Measurements from ENCODE around the gene POU4F1. TPM values are rescaled to one million over a fixed set of nuclear protein-coding genes. Genes with fewer than 3 reads are reported as not detected.

Gene POU4F1
- total RNA-seq, 4 donors from 2014 or later = not detected

- no peak overlapping the region for H3K27ac ChIP-seq (replicated peaks in 1 of 4)
- H3K27me3 ChIP-seq = no peaks in the 10 kb centered on the region
- H3K4me1 ChIP-seq = no peaks in the 10 kb centered on the region
- TF ChIP-seq POLR2A (IDR thresholded peaks at IDR 0.05; ENCODE audit: low read depth) (no peak), CTCF (IDR thresholded peaks at IDR 0.05) (no peak), POLR2AphosphoS5 (IDR thresholded peaks at IDR 0.05) (no peak), EP300 (IDR thresholded peaks at IDR 0.05) (no peak)
- intact Hi-C loops (cut with DNase I) = no loop called here
- H3K4me3 ChIP-seq = no peak overlapping the region
- peaks cover 13 to 91% (median 64%) of the 10 kb centered on the region in 4 donors for H3K36me3 ChIP-seq
- no peaks in the 10 kb centered on the region for H3K9me3 ChIP-seq
- WGBS = 85% methylated on average over 4 of the region's 4 CpGs
- no peak for DNase-seq (ENCODE audit: extremely low spot score)
Measured at GRCh38 chr13:78638216-78638615, 34.9 kb upstream of the POU4F1 start.

GRCh38 chr13:78636495-78636894 lies 33.1 kb upstream of the POU4F1 start:
- intact Hi-C loops (cut with DNase I) = no loop called here
- no peaks in the 10 kb centered on the region for H3K27me3 ChIP-seq
- no peak for TF ChIP-seq CTCF (IDR thresholded peaks at IDR 0.05)
- no peak for TF ChIP-seq EP300 (IDR thresholded peaks at IDR 0.05)
- TF ChIP-seq POLR2AphosphoS5 (IDR thresholded peaks at IDR 0.05) = no peak
- no peak for TF ChIP-seq POLR2A (IDR thresholded peaks at IDR 0.05; ENCODE audit: low read depth)
- no peaks in the 10 kb centered on the region for H3K9me3 ChIP-seq
- peaks cover 16 to 92% (median 72%) of the 10 kb centered on the region in 4 donors for H3K36me3 ChIP-seq
- DNase-seq (ENCODE audit: extremely low spot score) = no peak
- no peak overlapping the region for H3K27ac ChIP-seq (replicated peaks in 1 of 4)
- no peaks in the 10 kb centered on the region for H3K4me1 ChIP-seq
- no peak overlapping the region for H3K4me3 ChIP-seq

GRCh38 chr13:78632996-78633395 lies 29.6 kb upstream of the POU4F1 start:
- Histone ChIP-seq H3K27ac (replicated peaks in 1 of 4) (no peak overlapping the region), H3K36me3 (peaks cover 13 to 97% (median 71%) of the 10 kb centered on the region in 4 donors), H3K27me3 (no peaks in the 10 kb centered on the region), H3K9me3 (no peaks in the 10 kb centered on the region), H3K4me3 (no peak overlapping the region), H3K4me1 (no peaks in the 10 kb centered on the region)
- 83% methylated on average over 4 of the region's 4 CpGs for WGBS
- TF ChIP-seq POLR2A (IDR thresholded peaks at IDR 0.05; ENCODE audit: low read depth) (no peak), EP300 (IDR thresholded peaks at IDR 0.05) (no peak), CTCF (IDR thresholded peaks at IDR 0.05) (no peak), POLR2AphosphoS5 (IDR thresholded peaks at IDR 0.05) (no peak)
- intact Hi-C loops (cut with DNase I) = no loop called here
- no peak for DNase-seq (ENCODE audit: extremely low spot score)

- TF ChIP-seq POLR2A (IDR thresholded peaks at IDR 0.05; ENCODE audit: low read depth) (no peak), EP300 (IDR thresholded peaks at IDR 0.05) (no peak), CTCF (IDR thresholded peaks at IDR 0.05) (no peak), POLR2AphosphoS5 (IDR thresholded peaks at IDR 0.05) (no peak)
- DNase-seq (ENCODE audit: extremely low spot score) = no peak
- no peak overlapping the region for H3K4me3 ChIP-seq
- no peak overlapping the region for H3K27ac ChIP-seq (replicated peaks in 1 of 4)
- WGBS = 100% methylated on average over 1 of the region's 1 CpG
- H3K27me3 ChIP-seq = no peaks in the 10 kb centered on the region
- H3K36me3 ChIP-seq = peaks cover 13 to 92% (median 62%) of the 10 kb centered on the region in 4 donors
- no peaks in the 10 kb centered on the region for H3K4me1 ChIP-seq
- no peaks in the 10 kb centered on the region for H3K9me3 ChIP-seq
- intact Hi-C loops (cut with DNase I) = no loop called here
Measured at GRCh38 chr13:78631077-78631476, 27.7 kb upstream of the POU4F1 start.

GRCh38 chr13:78630511-78630910 lies 27.2 kb upstream of the POU4F1 start:
- no peaks in the 10 kb centered on the region for H3K9me3 ChIP-seq
- TF ChIP-seq EP300 (IDR thresholded peaks at IDR 0.05) = no peak
- TF ChIP-seq CTCF (IDR thresholded peaks at IDR 0.05) = no peak
- no peak for TF ChIP-seq POLR2A (IDR thresholded peaks at IDR 0.05; ENCODE audit: low read depth)
- TF ChIP-seq POLR2AphosphoS5 (IDR thresholded peaks at IDR 0.05) = no peak
- no peak overlapping the region for H3K4me3 ChIP-seq
- no peak overlapping the region for H3K27ac ChIP-seq (replicated peaks in 1 of 4)
- no peaks in the 10 kb centered on the region for H3K27me3 ChIP-seq
- intact Hi-C loops (cut with DNase I) = no loop called here
- DNase-seq (ENCODE audit: extremely low spot score) = no peak
- H3K4me1 ChIP-seq = no peaks in the 10 kb centered on the region
- WGBS = 67% methylated on average over 1 of the region's 1 CpG
- peaks cover 13 to 90% (median 62%) of the 10 kb centered on the region in 4 donors for H3K36me3 ChIP-seq
